BE2C (cell line): ENCODE data around the gene RAB3B.

Experiments
- DNase-seq: peaks from one replicate; pipeline ENCODE4 v3.0.0-alpha.2; 2020
- H3K27me3 ChIP-seq: fragments of 250-450 bp; sonication (Bioruptor Pico); 2 replicates; pipeline ENCODE4 v1.5.1; 2020; ENCODE audit warnings: mild to moderate bottlenecking
- H3K36me3 ChIP-seq: fragments of 250-450 bp; sonication (Bioruptor Pico); 2 replicates; pipeline ENCODE4 v1.5.1; 2020; ENCODE audit warnings: mild to moderate bottlenecking
- H3K4me1 ChIP-seq: fragments of 250-450 bp; sonication (Bioruptor Pico); 2 replicates; pipeline ENCODE4 v1.5.1; 2020
- H3K4me3 ChIP-seq: 2 replicates; pipeline ENCODE4 v1.5.1; 2011; ENCODE audit warnings: low read depth, low read length
- H3K9me3 ChIP-seq: fragments of 250-450 bp; sonication (Bioruptor Pico); 2 replicates; pipeline ENCODE4 v1.5.1; 2020
- CTCF ChIP-seq: IDR thresholded peaks from 2 replicates; pipeline ENCODE4 v1.5.1; 2012; ENCODE audit warnings: mild to moderate bottlenecking, low read depth, low read length

Gene RAB3B

DNA sequence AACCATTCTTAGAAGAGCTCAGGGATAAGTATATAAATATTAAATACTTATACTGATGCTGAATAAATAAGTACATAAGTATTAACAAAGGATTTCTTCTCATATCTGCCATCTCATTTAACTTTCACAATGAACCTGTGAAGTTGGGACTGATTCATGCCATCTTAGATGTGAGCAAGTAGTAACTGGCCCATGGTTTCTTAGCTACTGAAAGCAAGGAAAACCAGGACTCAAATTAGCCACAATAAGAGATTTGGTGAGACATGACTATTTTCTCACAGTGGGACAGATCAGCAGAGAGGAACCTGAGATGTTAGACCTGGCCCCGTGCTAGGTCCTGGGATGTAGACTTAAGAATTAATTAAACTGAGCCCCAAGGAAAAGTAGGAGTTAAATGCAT is 8.2 kb upstream of the RAB3B start:
- no peaks in the 10 kb centered on the region for H3K36me3 ChIP-seq
- no peak for TF ChIP-seq CTCF
- no peak overlapping the region for H3K4me3 ChIP-seq
- no peaks in the 10 kb centered on the region for H3K4me1 ChIP-seq
- no peaks in the 10 kb centered on the region for H3K27me3 ChIP-seq
- no peaks in the 10 kb centered on the region for H3K9me3 ChIP-seq
- no peak for DNase-seq

DNA sequence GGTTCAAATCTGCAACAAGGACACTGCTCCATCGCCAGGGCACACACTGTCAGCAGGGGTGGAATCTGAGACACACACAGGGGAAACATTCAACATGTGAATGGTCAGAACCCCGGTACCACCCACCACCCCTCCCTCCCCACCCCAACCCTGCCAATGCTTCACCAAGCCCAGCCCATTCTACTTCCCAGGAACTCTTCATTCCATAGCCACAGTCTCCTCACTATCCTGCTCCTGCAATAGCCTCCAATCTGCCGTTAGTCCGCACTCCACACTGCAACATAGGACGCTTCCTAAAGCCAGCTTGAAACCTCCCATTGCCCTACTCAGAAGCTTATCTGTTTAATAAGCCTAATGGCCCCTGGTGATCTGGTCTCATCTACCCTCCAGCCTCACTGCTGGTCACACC is 7.5 kb upstream of the RAB3B start:
- H3K27me3 ChIP-seq, result no peaks in the 10 kb centered on the region
- no peaks in the 10 kb centered on the region for H3K36me3 ChIP-seq
- DNase-seq, result peak; percentile 14
- H3K4me1 ChIP-seq, result no peaks in the 10 kb centered on the region
- TF ChIP-seq CTCF, result no peak
- no peak overlapping the region for H3K4me3 ChIP-seq
- H3K9me3 ChIP-seq, result no peaks in the 10 kb centered on the region

GRCh38 chr1:51989582-51990477 is 670 bp downstream of the RAB3B start:
- H3K27me3 ChIP-seq, result no peaks in the 10 kb centered on the region
- no peak for TF ChIP-seq CTCF
- H3K9me3 ChIP-seq, result no peaks in the 10 kb centered on the region
- DNase-seq, result no peak
- no peaks in the 10 kb centered on the region for H3K36me3 ChIP-seq
- H3K4me1 ChIP-seq, result peaks cover 3% of the 10 kb centered on the region; the same call in 1 of the 2 replicates
- peak overlapping the region; percentile 36 for H3K4me3 ChIP-seq

- Histone ChIP-seq H3K36me3 (no peaks in the 10 kb centered on the region), H3K4me1 (peaks cover 3% of the 10 kb centered on the region; the same call in 1 of the 2 replicates), H3K4me3 (no peak overlapping the region), H3K27me3 (no peaks in the 10 kb centered on the region), H3K9me3 (no peaks in the 10 kb centered on the region)
- no peak for TF ChIP-seq CTCF
- DNase-seq, result no peak
Observed at GRCh38 chr1:51988254-51988653, 2.2 kb downstream of the RAB3B start.

- no peaks in the 10 kb centered on the region for H3K9me3 ChIP-seq
- peaks cover 3% of the 10 kb centered on the region; the same call in 1 of the 2 replicates for H3K4me1 ChIP-seq
- no peaks in the 10 kb centered on the region for H3K27me3 ChIP-seq
- H3K36me3 ChIP-seq, result no peaks in the 10 kb centered on the region
- TF ChIP-seq CTCF, result no peak
- no peak overlapping the region for H3K4me3 ChIP-seq
- peak; percentile 25 for DNase-seq
Observed at GRCh38 chr1:51986718-51987117, 3.8 kb downstream of the RAB3B start.

DNA sequence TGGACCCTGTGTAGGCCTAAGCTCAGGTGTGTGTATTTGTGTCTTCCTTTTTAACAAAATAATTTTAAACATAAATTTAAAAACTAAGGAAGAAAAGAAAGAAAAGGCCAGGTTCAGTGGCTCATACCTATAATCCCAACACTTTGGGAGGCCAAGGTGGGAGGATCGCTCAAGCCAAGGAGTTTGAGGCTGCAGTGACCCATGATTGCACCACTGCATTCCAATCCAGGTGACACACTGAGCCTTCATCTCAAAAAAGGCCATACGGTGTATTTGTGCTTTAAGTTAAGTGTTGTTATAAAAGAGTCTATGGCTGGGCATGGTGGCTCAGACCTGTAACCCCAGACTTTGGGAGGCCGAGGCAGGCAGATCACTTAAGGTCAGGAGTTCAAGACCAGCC is 8.3 kb downstream of the RAB3B start:
- Histone ChIP-seq H3K36me3 (no peaks in the 10 kb centered on the region), H3K4me3 (no peak overlapping the region), H3K4me1 (peaks cover 3% of the 10 kb centered on the region; the same call in 1 of the 2 replicates), H3K27me3 (no peaks in the 10 kb centered on the region), H3K9me3 (no peaks in the 10 kb centered on the region)
- DNase-seq, result no peak
- no peak for TF ChIP-seq CTCF
